Liver (tissue), 9 donors: Measurements from ENCODE around the gene PAK4. TPM values are rescaled to one million over a fixed set of nuclear protein-coding genes. Genes with fewer than 3 reads are reported as not detected.

Source experiments
- DNase-seq: peaks from one replicate; pipeline ENCODE4 v3.0.0-alpha.2; 2017; ENCODE audit warnings: low spot score
- H3K27ac ChIP-seq, 2 donors: one replicate each; pipeline ENCODE4 v1.7.0; 2013; ENCODE audit warnings: inconsistent platforms in 2 of 2, low read length in 2 of 2, control low read depth in 1 of 2, low read depth in 1 of 2, mild to moderate bottlenecking in 1 of 2
- H3K27me3 ChIP-seq, 4 donors: one replicate each; pipeline versions ENCODE4 v1.6.1 to v1.7.0; 2013; ENCODE audit warnings: low read length in 3 of 4, inconsistent platforms in 1 of 4, mild to moderate bottlenecking in 1 of 4, moderate library complexity in 1 of 4; ENCODE audit not compliant: control insufficient read depth in 4 of 4, insufficient read depth in 4 of 4
- H3K36me3 ChIP-seq, 4 donors: one replicate each; pipeline versions ENCODE4 v1.6.1 to v1.7.0; 2013; ENCODE audit warnings: low read length in 3 of 4, mild to moderate bottlenecking in 3 of 4, low read depth in 1 of 4, moderate library complexity in 1 of 4; ENCODE audit not compliant: control insufficient read depth in 4 of 4, insufficient read depth in 3 of 4
- H3K4me1 ChIP-seq, 4 donors: one replicate each; pipeline versions ENCODE4 v1.6.1 to v1.7.0; 2013; ENCODE audit warnings: low read length in 3 of 4, mild to moderate bottlenecking in 3 of 4, moderate library complexity in 1 of 4; ENCODE audit not compliant: control insufficient read depth in 4 of 4, insufficient read depth in 4 of 4
- H3K4me3 ChIP-seq, 3 donors: one replicate each; pipeline versions ENCODE4 v1.6.1 to v1.7.0; 2013; ENCODE audit warnings: low read length in 3 of 3, control low read depth in 1 of 3, low read depth in 1 of 3, mild to moderate bottlenecking in 1 of 3
- H3K9ac ChIP-seq, 2 donors: one replicate each; pipeline ENCODE4 v1.7.0; 2013; ENCODE audit warnings: low read length in 2 of 2, mild to moderate bottlenecking in 2 of 2, moderate library complexity in 2 of 2, control low read depth in 1 of 2, low read depth in 1 of 2
- H3K9me3 ChIP-seq, 4 donors: one replicate each; pipeline versions ENCODE4 v1.6.1 to v1.7.0; 2013; ENCODE audit warnings: low read length in 3 of 4; ENCODE audit not compliant: control insufficient read depth in 4 of 4
- EGR1 ChIP-seq, 2 donors: IDR thresholded peaks; 2 replicates each; pipeline ENCODE4 v1.6.1; 2016 to 2018; ENCODE audit warnings: antibody characterized with exemption in 2 of 2, low read depth in 2 of 2
- FOXA1 ChIP-seq: IDR thresholded peaks from 2 replicates; pipeline ENCODE4 v1.6.1; 2016; ENCODE audit warnings: antibody characterized with exemption
- FOXA2 ChIP-seq: IDR thresholded peaks from 2 replicates; pipeline ENCODE4 v1.6.1; 2016; ENCODE audit warnings: antibody characterized with exemption
- GABPA ChIP-seq, 2 donors: IDR thresholded peaks in 1 of 2; conservative IDR thresholded peaks in 1 of 2; 2 replicates each; pipeline ENCODE4 v1.6.1; 2016; ENCODE audit warnings: antibody characterized with exemption in 2 of 2, mild to moderate bottlenecking in 1 of 2, moderate library complexity in 1 of 2
- HNF4A ChIP-seq, 2 donors: conservative IDR thresholded peaks; 2 replicates each; pipeline ENCODE4 v1.6.1; 2016; ENCODE audit warnings: antibody characterized with exemption in 2 of 2, mild to moderate bottlenecking in 2 of 2
- HNF4G ChIP-seq: IDR thresholded peaks from 2 replicates; pipeline ENCODE4 v1.6.1; 2016; ENCODE audit warnings: antibody characterized with exemption
- JUND ChIP-seq, 2 donors: IDR thresholded peaks; 2 replicates each; pipeline ENCODE4 v1.6.1; 2016; ENCODE audit warnings: antibody characterized with exemption in 2 of 2
- NR2F2 ChIP-seq: IDR thresholded peaks from 2 replicates; pipeline ENCODE4 v1.6.1; 2016; ENCODE audit warnings: antibody characterized with exemption
- RXRA ChIP-seq, 2 donors: IDR thresholded peaks; 2 replicates each; pipeline ENCODE4 v1.6.1; 2017 to 2018; ENCODE audit warnings: antibody characterized with exemption in 2 of 2, mild to moderate bottlenecking in 1 of 2
- SP1 ChIP-seq: IDR thresholded peaks from 2 replicates; pipeline ENCODE4 v1.6.1; 2018; ENCODE audit warnings: antibody characterized with exemption, mild to moderate bottlenecking
- TAF1 ChIP-seq: conservative IDR thresholded peaks from 2 replicates; pipeline ENCODE4 v1.6.1; 2016; ENCODE audit warnings: antibody characterized with exemption, mild to moderate bottlenecking
- YY1 ChIP-seq: IDR thresholded peaks from 2 replicates; pipeline ENCODE4 v1.6.1; 2016; ENCODE audit warnings: antibody characterized with exemption, mild to moderate bottlenecking
- WGBS: extraction: QIAGEN DNeasy Blood & Tissue Kit; methylation state at CpG from one replicate; pipeline ENCODE4 v1.1.7; 2013; 5-methylcytosine and 5-hydroxymethylcytosine counted together
- polyA plus RNA-seq, 2 donors: library from polyadenylated mRNA; stranded (reverse) in 1 of 2; unstranded in 1 of 2; fragments of 200-250 nt in 1 of 2; fragments of >200 nt in 1 of 2; fragmentation: Nextera tagmentation in 1 of 2; extraction: Ambion mirVana in 1 of 2; gene quantifications; one replicate each; pipeline versions ENCODE4 v1.2.1 to v1.2.3, GENCODE V29; 2013 to 2015
- total RNA-seq, 2 donors: library from RNA; depleted of rRNA; stranded (reverse); fragments of >200 nt; gene quantifications; one replicate each; pipeline ENCODE4 v1.2.3, GENCODE V29; 2014
- TF ChIP-seq, protein P1 (sequence below): IDR thresholded peaks from 2 replicates; pipeline ENCODE4 v1.6.1; 2016; ENCODE audit warnings: antibody characterized with exemption
- TF ChIP-seq, protein P2 (sequence below): IDR thresholded peaks from 2 replicates; pipeline ENCODE4 v1.6.1; 2016; ENCODE audit warnings: antibody characterized with exemption, mild to moderate bottlenecking
- TF ChIP-seq, protein P3 (sequence below): fragments of 150-350 bp; IDR thresholded peaks from 2 replicates; pipeline ENCODE4 v1.5.1; 2017; ENCODE audit warnings: improper control_type of control experiment, low read depth, low read length; ENCODE audit not compliant: missing input control
- donor health status: healthy.
- donor health status: healthy.
- donor health status: healthy.
- donor health status: healthy.
- donor health status: healthy.

Gene PAK4
- total and polyA plus RNA-seq, 4 donors, result 5.4 to 16.6 (median 7.7) TPM

DNA sequence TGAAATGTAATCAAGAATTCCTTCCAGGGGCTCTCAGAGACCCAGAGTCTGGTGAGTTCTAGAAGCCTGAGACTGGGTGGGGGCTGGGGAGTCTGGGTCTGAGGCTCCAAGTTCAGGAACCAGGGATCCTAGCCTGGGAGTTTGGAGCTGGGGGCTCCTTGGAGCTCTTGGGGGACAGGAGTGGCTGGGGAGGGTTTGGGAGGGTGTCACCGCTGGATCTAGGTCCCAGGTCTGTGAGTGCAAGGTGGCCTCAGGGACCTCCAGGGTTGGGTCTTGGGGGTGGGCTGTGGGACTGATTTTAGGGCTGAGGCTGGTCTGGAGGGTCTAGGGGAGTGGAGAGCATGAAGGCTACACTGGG, 77.4 kb downstream of the PAK4 start:
- TF ChIP-seq, protein P1, sequence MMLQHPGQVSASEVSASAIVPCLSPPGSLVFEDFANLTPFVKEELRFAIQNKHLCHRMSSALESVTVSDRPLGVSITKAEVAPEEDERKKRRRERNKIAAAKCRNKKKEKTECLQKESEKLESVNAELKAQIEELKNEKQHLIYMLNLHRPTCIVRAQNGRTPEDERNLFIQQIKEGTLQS, result no peak
- TF ChIP-seq, protein P2, sequence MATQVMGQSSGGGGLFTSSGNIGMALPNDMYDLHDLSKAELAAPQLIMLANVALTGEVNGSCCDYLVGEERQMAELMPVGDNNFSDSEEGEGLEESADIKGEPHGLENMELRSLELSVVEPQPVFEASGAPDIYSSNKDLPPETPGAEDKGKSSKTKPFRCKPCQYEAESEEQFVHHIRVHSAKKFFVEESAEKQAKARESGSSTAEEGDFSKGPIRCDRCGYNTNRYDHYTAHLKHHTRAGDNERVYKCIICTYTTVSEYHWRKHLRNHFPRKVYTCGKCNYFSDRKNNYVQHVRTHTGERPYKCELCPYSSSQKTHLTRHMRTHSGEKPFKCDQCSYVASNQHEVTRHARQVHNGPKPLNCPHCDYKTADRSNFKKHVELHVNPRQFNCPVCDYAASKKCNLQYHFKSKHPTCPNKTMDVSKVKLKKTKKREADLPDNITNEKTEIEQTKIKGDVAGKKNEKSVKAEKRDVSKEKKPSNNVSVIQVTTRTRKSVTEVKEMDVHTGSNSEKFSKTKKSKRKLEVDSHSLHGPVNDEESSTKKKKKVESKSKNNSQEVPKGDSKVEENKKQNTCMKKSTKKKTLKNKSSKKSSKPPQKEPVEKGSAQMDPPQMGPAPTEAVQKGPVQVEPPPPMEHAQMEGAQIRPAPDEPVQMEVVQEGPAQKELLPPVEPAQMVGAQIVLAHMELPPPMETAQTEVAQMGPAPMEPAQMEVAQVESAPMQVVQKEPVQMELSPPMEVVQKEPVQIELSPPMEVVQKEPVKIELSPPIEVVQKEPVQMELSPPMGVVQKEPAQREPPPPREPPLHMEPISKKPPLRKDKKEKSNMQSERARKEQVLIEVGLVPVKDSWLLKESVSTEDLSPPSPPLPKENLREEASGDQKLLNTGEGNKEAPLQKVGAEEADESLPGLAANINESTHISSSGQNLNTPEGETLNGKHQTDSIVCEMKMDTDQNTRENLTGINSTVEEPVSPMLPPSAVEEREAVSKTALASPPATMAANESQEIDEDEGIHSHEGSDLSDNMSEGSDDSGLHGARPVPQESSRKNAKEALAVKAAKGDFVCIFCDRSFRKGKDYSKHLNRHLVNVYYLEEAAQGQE, result no peak
- TF ChIP-seq SP1 (no peak), YY1 (no peak), FOXA1 (no peak), EGR1 (IDR thresholded peaks at IDR 0.05; ENCODE audit: low read depth in 2 of 2) (no peak), HNF4G (no peak)
- Histone ChIP-seq H3K27ac (no peak overlapping the region), H3K9me3 (no peaks in the 10 kb centered on the region), H3K36me3 (no peaks in the 10 kb centered on the region), H3K4me3 (no peak overlapping the region), H3K9ac (no peak overlapping the region), H3K27me3 (peaks cover 0 to 7% (median 3%) of the 10 kb centered on the region in 4 donors), H3K4me1 (peaks cover 0 to 3% (median 0%) of the 10 kb centered on the region in 4 donors)
- WGBS, result 94% methylated on average over 1 of the region's 1 CpG
- DNase-seq, result no peak

DNA sequence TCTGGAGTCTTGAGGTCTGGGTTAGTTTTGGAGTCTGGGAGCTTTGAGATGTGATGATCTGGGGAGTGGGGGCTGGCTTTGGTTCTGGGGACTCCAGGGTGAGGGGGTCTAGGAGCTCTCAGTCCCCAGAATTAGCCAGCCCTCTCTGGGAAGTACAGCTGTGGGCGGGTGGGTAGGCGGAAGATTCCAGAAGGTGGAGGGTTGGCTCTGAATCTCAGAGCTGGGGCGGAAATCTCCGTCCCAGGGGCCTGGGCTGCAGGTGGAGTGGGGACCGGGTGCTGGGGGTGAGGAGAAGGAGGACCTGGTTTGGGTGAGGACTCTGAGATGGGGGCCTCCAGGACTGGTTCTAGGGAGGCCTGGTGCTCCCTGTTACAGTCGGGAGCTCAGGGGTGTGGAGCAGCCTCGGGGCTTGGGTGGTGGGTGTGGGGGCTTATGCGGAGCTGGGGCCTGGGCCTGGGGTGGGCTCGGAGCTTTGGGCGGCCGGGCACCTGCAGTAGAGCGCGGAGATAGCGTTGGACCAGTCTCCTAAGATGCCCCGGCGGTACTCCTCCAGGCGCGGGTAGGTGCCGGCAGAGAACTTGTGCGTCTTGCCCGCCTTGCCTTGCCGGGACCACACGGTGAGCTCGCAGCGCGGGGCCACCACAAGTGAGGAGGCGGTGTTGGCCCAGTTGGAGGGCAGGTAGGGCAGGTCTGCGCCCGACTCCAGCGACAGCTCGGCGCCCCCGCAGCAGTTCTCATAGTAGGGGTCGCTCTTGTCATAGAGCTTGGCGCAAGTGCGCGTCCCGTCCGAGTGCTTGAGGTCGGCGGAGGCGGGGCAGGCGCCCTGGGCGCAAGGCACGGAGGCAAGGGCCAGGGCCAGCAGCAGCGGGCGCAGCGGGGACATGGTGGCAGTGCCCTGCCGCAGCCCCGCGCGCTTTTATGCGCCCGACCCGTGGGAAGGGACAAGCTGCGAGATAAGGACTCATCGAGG, 78.1 kb downstream of the PAK4 start, which contains the start of gene SYCN:
SYCN (minus strand) TSS at position 892 of the 970 bp plus-strand sequence; CDS start at position 883, 9 bp downstream.
- 21% methylated on average over 57 of the region's 57 CpGs for WGBS
- Histone ChIP-seq H3K27me3 (peaks cover 0 to 7% (median 3%) of the 10 kb centered on the region in 4 donors), H3K4me3 (no peak within 1 kb of the TSS), H3K9ac (no peak within 1 kb of the TSS), H3K4me1 (peaks cover 0 to 3% (median 0%) of the 10 kb centered on the region in 4 donors), H3K36me3 (no peaks in the 10 kb centered on the region), H3K9me3 (no peaks in the 10 kb centered on the region), H3K27ac (no peak within 1 kb of the TSS)
- TF ChIP-seq JUND (IDR thresholded peaks at IDR 0.05) (no peak), TAF1 (no peak), NR2F2 (no peak), RXRA (IDR thresholded peaks at IDR 0.05) (no peak), GABPA (IDR thresholded peaks at IDR 0.05 in 1 of 2, conservative IDR thresholded peaks at IDR 0.05 in 1 of 2) (no peak)
- DNase-seq, result no peak

DNA sequence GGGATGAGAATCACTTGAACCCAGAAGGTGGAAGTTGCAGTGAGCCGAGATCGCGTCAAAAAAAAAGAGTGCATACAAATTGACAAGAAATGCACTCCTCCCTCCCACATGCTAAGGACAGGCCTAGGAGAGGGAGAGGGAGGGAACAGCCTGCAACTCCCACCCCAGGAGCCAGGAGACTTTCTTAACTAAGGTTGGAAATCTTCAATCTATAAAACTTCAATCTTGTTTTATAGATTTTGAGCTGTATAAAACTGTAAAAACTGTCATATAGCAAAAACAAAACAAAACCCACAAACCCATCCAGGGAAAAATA, 79.8 kb downstream of the PAK4 start:
- Histone ChIP-seq H3K4me1 (no peaks in the 10 kb centered on the region), H3K4me3 (no peak overlapping the region), H3K9ac (no peak overlapping the region), H3K9me3 (no peaks in the 10 kb centered on the region), H3K27ac (no peak overlapping the region), H3K27me3 (peaks cover 0 to 7% (median 3%) of the 10 kb centered on the region in 4 donors), H3K36me3 (no peaks in the 10 kb centered on the region)
- no peak for TF ChIP-seq JUND (IDR thresholded peaks at IDR 0.05)
- no peak for TF ChIP-seq FOXA2
- no peak for TF ChIP-seq RXRA (IDR thresholded peaks at IDR 0.05)
- TF ChIP-seq, protein P2, result no peak
- TF ChIP-seq NR2F2, result no peak
- TF ChIP-seq, protein P3, sequence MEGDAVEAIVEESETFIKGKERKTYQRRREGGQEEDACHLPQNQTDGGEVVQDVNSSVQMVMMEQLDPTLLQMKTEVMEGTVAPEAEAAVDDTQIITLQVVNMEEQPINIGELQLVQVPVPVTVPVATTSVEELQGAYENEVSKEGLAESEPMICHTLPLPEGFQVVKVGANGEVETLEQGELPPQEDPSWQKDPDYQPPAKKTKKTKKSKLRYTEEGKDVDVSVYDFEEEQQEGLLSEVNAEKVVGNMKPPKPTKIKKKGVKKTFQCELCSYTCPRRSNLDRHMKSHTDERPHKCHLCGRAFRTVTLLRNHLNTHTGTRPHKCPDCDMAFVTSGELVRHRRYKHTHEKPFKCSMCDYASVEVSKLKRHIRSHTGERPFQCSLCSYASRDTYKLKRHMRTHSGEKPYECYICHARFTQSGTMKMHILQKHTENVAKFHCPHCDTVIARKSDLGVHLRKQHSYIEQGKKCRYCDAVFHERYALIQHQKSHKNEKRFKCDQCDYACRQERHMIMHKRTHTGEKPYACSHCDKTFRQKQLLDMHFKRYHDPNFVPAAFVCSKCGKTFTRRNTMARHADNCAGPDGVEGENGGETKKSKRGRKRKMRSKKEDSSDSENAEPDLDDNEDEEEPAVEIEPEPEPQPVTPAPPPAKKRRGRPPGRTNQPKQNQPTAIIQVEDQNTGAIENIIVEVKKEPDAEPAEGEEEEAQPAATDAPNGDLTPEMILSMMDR, result no peak
- TF ChIP-seq EGR1 (IDR thresholded peaks at IDR 0.05; ENCODE audit: low read depth in 2 of 2), result no peak
- no peak for TF ChIP-seq HNF4A (conservative IDR thresholded peaks at IDR 0.05)
- TF ChIP-seq GABPA (IDR thresholded peaks at IDR 0.05 in 1 of 2, conservative IDR thresholded peaks at IDR 0.05 in 1 of 2), result no peak
- no peak for TF ChIP-seq FOXA1
- WGBS, result 94% methylated on average over 3 of the region's 3 CpGs
- no peak for DNase-seq
